ENCODE data around the gene BORCS6. TPM values are rescaled to one million over a fixed set of nuclear protein-coding genes. Genes with fewer than 3 reads are reported as not detected.

BORCS6 gene
- total and polyA plus RNA-seq, 9 of the 15 experiments (the other 6 are each of a cell fraction or from before 2014, with no cell fraction given), result 0.01 to 7.4 (median 2.3) TPM

DNA sequence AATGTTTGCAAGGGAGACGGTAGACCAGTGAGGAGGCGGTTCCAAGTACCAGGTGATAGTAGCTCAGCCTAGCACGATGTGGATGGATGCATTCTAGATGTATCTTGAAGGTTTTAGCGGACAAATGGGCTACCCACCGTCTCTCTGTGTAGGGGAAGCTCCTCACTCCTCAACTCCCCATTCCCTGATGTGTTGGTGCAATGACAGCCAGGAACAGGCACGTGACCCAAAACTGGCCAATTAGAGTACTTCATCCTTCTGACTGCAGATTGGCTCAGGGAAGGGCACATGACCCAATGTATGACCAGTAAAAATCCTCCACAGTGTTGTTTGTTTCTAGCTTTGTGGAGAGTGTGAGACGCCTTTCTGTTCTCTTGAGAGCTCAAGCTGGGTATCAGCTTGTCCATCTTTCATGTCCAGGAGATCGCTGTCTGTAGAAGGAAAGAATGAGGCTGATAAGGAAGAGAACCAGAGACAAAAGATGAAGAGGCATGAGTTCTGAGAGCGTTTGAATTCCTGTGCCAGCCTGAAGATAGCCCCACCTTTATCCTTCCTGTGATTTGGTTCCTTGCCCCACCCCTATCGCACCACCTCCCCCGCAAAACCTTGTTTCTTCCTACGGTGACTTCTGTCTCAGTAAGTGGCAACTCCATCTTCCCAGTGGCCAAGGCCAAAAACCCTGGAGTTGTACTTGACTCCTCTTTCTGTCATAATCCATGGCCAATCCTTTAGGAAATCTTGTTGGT is 2.3 kb upstream of the BORCS6 start (continued):
- TF ChIP-seq REST (IDR thresholded peaks at IDR 0.05; ENCODE audit: borderline replicate concordance) (peak; percentile 94), REST (CRISPR knock-in tag; IDR thresholded peaks at IDR 0.05; ENCODE audit: low read depth) (no peak), ASH1L (IDR thresholded peaks at IDR 0.05; ENCODE audit: borderline replicate concordance, low read depth, partially characterized antibody) (no peak), TSHZ1 (CRISPR knock-in tag; IDR thresholded peaks at IDR 0.05) (no peak), KDM1A (IDR thresholded peaks at IDR 0.05) (peak; percentile 55 to 59), SRSF7 (optimal IDR thresholded peaks at IDR 0.05; ENCODE audit: low read depth, low read length) (no peak), ELF4 (CRISPR knock-in tag; IDR thresholded peaks at IDR 0.05) (no peak), TCF7L2 (IDR thresholded peaks at IDR 0.05; ENCODE audit: low read depth, low read length) (no peak), ZNF224 (CRISPR knock-in tag; IDR thresholded peaks at IDR 0.05) (no peak), ZNF436 (CRISPR knock-in tag; IDR thresholded peaks at IDR 0.05) (no peak), HDAC6 (IDR thresholded peaks at IDR 0.05; ENCODE audit: low read depth, low read length) (no peak), RUNX1 (IDR thresholded peaks at IDR 0.05; ENCODE audit: low read depth) (no peak), NFE2 (IDR thresholded peaks at IDR 0.05; ENCODE audit: low read depth) (no peak), LEF1 (IDR thresholded peaks at IDR 0.05) (no peak; the same call in 1 of the 2 replicates), ARNT (IDR thresholded peaks at IDR 0.05) (peak in 1 of 2 experiments; percentile 31; a peak in 1 of 4 replicates), SMARCA5 (IDR thresholded peaks at IDR 0.05) (no peak), KLF16 (IDR thresholded peaks at IDR 0.05) (peak; percentile 35), DDX20 (tag; IDR thresholded peaks at IDR 0.05; ENCODE audit: low read depth) (no peak), SIRT6 (IDR thresholded peaks at IDR 0.05; ENCODE audit: low read depth, low read length) (no peak)
